ENCODE data around the gene BCL2. TPM values are rescaled to one million over a fixed set of nuclear protein-coding genes. Genes with fewer than 3 reads are reported as not detected.

BCL2 gene
- total RNA-seq, 1 donor, result 11.8 TPM

DNA sequence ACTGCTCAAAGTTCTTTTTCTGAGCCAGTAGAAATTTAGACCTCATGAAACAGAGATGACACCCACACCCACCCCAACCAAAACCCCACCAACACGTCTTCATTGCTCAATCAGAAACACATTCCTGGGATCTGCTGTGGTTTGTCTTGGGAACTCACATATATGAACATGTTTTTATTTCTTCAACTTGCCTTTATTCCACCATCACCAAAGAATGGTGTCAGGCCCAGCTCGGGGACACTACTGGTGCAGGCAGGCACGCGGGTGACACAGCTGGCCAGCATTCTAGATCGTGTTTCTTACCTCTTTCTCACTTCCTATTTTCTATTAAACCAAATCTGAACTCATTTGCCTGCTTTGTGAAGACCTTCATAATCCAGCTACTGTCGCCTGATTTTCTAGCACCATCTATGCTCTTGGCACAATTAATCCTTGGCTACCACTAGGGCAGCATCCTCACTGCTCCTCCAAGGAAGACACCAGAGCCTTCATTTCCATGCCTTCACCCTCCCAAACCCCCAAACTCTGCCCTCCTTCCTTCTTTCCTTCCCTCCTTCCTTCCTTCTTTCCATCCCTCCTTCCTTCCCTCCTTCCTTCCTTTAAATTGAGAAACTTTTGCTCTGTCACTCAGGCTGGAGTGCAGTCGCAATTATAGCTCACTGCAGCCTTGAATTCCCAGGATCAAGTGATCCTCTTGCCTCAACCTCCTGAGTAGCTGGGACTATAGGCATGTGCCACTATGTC lies 157.1 kb downstream of the BCL2 start:
- DNase-seq (ENCODE audit: low read depth in 2 of 3, low spot score in 2 of 3), result no peak

DNA sequence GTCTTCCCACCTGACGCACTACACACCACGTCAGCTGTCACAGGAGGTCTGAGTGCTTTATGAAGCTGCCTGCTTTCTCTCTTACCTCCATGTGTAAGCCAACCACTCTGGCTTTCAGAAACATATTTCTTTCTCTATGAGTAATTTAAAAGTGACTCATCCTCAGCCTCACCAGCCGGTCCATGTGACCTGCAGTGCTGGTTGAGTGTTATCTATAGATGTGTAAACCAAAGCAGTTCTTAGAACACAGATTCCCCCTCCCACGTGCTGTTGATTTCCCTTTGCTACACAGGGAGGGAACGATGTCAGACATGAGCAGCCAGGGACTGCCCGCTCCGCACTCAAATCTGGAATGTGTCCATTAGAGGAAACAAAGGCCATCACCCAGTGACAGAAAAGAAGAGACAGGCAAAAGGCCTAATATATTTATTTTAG lies 157.8 kb downstream of the BCL2 start:
- peak; percentile 35 to 68 (median 46) for DNase-seq (ENCODE audit: low read depth in 2 of 3, low spot score in 2 of 3)

DNA sequence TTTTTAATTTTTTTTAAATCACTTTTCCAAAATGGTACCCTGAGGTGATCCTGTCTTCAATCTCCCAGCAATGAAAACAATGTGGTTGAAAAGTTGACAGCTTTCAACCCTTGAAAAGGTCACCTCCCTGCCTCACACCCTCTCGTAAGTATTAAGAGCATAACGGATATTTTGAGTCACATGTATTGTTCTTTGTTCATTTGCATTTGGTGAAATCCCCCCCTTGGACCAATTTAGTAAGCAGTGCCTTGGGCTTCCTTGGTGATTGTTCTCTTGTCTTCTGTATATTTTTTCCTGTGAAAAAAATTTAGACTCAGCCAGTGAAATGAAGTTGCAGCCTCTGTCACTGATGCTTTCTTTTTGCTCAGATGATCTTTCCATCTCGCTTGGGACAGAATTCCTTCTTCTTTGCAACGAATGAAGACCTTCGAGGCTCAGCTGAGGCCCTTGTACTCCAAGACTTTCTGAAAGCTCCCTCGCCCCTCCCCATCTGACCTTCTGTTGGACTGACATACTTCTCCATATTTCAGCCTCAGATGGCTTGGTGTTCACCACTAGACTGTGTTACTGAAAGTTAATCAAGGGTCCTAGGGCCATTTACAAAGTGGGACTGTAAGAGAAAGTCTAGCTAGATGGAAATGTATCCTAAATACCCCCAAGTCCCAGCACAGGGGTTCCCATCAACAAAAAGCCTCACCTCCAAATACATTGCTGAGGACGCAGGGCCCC lies 158.4 kb downstream of the BCL2 start:
- no peak for DNase-seq (ENCODE audit: low read depth in 2 of 3, low spot score in 2 of 3)

DNA sequence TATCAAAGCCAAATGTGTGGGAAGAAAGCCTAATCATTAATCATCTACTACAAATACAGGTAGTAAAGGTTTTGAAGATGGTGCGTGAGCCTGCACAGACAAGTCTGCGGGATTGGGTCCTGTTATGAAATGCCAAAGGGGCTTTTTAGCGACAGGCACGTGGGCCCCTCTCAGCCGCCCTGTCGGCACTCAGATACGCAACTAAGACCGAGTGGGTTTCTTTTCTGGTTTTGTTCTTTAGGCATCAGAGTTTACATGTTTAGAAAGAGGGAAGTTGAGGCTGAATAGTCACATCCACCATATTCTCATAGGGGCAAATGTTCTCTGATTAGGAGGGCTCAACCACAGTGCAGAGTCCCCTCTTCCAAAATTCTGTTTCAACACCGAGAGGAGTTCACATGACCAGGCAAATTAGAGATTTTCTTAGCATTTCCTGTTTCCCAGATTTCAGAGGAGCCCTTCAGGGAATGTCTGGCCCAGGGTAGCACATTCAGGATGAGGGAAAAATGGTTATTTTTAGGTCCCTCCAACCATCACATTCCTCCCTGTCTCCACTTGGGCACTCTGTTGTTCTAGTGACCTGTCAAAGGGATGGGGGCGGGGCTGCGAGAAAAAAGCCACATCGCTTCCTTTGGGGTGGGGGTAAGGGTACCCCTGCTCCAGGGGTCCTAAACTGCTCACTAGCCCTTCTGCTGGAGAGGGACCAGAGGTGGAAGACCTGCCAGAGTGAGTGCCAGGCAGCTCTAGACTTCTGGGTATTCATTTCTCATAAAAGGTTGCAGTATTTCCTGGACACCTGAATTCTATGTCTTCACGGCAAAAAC lies 159.2 kb downstream of the BCL2 start:
- DNase-seq (ENCODE audit: low read depth in 2 of 3, low spot score in 2 of 3), result no peak

DNA sequence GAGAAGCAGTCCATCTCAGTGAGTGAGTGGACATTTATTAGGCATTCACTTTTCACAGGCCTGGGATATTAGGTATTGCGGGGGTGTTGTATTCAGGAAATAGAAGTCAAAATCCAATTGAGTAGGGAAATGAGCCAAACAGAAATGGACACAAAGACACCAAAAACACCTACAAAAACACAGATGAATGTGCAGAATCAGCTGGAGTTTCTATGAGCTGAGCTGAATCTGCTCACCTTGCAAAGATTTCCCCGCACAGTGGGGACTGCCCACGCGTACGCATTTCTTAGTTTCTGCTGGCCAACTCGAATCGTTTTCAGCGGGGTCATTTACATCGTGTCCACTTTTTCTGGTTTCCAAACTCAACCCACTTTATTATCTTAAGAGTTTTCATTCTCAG lies 160.0 kb downstream of the BCL2 start:
- no peak for DNase-seq (ENCODE audit: low read depth in 2 of 3, low spot score in 2 of 3)

DNA sequence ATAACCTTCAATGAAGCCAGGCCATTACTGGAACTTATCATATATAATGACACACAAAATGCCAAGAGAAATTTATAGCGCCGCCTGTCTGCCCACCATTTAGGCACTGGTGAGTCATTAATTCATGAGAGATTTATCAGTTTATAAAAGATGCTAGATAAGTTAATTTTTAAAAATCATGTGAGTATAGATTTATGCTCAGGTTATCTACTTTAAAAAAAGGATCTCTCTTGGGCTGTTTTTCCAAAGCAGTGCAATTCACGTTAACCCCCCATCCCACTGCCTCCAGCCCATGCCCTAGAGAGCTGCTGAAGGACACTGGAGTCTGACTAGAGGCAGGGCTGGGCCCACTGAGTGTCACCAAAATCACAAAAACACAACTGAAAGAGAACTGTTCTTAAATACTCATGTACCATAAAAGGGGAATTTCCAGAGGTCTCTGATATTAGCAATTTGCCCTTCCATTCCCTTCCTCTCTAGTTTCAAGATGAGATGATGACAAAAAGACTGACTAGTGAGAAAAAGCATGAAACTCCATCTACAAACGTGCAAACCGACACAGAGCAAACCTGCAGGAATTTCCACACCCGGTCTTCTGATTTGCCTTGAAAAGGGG lies 160.8 kb downstream of the BCL2 start:
- DNase-seq (ENCODE audit: low read depth in 2 of 3, low spot score in 2 of 3), result no peak

DNA sequence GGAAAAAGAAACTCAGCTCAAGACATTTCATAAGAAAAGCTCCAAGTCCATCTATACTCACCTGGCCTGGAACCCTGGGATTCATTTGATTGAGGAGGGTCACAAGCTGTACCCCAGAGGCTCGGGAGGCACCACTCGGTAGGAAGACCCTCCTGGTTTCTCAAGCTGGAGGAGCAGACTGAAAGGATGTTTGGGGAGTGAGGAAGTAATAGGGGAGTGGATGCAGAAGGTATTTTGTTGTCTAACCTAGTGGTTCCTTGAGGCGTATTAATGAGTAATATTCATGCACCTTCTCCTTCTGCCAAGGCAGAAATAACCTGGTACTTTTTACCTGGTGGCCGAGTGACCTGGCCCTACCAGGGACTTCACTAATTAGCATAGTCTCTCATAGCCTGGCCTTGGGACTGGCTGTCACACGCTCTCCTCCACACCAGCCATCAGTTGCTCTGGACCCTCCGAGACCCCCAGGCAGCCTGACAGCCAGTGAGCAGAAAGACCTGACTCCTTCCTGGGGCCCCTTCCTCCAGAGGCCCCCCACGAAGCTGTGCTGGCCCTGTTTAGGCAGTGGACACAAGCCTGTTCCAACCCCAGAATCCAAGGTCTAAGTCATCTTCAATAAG lies 161.4 kb downstream of the BCL2 start:
- DNase-seq (ENCODE audit: low read depth in 2 of 3, low spot score in 2 of 3), result no peak

DNA sequence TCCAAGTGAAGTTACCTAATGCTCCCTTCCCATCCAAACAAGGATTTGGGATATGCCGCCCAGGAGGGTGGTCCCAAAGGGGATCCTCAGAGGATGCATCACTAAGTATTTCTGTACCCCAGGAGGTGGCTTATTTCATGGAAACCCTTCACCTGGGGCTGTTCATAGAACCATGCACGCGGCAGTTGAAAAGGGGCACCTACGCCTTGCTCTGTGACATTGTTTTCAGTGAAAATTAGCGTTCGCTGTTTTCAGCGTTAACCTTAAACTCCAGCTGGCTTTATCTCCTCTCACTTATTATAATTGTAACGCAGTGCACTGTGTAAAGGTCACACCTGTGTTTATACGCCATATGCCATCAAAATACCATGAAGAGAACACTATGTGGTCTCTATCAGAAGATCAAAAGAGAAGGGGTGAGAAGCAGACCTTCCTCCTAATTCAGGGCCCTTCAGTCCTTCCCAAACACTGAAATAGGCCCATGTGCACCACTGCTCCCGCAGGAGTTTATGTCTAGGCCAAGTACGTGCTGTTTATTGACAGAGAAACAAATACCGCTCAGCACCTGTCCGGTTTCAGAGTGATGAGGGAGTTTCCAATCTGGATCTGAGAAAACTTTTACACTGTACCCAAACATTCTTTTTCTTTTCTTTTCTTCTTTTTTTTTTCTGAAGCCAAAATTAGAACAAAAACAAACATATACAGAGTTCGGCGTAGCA lies 162.1 kb downstream of the BCL2 start:
- DNase-seq (ENCODE audit: low read depth in 2 of 3, low spot score in 2 of 3), result no peak

DNA sequence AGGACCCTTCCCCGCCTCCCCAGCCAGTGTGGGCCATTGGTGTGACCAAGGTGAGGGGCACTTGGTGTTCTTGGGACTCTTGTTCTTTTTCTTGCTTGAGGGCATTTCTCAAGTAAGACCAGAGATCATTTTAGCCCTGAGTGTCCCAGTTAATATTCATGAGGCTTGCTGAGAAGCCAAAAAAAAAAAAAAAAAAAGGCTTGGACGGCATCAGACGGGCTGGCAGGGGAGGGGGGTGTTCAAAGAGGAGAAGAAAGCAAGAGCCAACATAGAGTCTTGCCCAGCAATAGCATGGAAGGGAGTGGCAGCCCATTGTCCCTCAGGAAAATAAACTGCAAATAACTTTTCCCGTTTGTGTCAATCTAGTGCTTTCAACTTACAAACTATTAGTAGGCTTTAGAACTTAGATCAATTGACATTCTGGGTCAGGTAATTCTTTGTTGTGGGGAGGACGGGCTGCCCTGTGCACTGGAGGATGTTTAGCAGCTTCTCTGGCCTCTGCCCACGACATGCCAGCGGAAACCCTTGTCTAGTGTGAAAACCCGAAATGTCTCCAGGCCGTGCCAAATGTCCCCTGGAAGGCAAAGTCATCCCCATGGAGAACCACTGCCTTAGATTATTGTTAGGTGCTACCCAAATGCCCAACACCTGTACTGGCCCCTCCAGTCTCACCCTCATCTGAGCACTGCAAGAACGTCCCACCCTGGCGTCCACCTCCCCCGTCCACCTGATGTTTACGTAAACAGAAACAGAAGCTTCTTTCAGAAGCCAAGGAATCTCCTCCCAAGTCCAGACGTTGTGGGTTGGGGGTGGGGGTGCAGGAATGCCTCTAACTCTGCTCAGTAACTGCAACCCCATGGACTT lies 163.4 kb downstream of the BCL2 start:
- no peak for DNase-seq (ENCODE audit: low read depth in 2 of 3, low spot score in 2 of 3)

DNA sequence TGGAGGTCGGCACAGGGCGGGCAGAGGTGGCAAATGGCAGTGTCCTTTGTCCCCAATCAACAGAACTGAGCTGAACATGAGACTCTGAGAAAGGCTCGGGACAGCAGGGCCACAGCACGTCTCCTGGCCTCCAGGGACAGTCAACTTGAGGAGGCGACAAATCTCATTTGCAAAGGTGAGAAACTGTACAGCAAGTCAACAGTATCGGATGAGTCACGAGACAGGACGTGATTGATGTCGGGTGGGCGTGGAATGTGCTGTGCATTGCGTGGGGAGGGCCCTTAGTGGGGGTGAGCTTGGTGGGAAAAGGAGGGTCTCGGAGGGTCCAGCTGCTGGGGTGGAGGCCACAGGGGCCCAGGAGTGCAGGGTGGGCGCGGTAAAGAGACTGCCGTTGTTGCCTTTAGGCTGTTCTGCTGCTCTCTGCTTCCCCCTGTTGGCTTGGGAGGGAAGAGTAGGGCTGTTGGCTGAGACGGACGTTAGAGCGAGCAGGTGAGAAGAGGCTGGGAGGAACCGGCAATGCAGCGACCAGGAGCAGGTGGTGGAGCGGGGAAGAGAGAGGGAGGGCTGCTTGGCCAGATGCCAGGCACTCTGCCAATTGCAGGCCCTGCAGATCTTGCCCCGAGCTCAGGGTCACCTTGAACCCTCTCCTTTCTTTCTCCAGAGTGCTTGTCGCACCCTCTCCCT lies 164.3 kb downstream of the BCL2 start:
- peak; percentile 70 to 88 (median 79) for DNase-seq (ENCODE audit: low read depth in 2 of 3, low spot score in 2 of 3)

DNA sequence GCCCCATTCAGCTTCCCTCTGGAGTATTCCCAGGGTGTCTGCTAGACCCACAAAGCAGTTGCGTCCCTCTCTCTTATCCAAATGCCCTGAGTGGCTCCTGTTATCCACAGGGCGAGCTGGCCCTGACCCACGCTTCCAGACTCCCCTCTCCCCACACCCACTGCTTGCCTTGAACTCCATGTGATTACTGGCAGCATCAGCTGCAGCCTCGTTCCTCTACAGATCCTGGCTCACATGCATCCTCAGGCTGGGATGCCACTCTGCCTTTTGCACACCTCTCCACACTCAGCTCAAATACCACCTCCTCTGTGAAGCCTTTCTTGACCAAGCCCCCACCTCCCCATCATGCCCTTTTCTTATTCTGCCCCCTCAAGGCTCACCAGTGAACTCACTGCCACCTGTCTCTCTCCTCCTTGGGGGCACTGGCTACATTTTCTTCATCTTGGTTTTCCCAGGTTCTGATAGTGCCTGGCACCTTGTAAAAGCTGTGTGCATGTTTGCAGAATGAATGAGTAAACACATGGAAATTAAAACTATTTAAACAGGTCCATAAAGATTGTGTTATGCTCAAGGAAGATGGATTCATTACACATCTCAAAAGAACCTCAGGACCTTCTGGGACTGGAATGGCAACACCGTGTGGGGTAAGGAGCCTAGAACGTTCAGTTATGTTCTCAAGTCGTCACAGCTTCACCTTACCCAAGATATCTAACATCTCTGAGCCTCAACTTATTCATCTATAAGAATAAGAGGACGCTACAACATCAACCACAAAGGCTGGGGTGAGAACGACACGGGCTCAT lies 165.0 kb downstream of the BCL2 start:
- no peak for DNase-seq (ENCODE audit: low read depth in 2 of 3, low spot score in 2 of 3)

DNA sequence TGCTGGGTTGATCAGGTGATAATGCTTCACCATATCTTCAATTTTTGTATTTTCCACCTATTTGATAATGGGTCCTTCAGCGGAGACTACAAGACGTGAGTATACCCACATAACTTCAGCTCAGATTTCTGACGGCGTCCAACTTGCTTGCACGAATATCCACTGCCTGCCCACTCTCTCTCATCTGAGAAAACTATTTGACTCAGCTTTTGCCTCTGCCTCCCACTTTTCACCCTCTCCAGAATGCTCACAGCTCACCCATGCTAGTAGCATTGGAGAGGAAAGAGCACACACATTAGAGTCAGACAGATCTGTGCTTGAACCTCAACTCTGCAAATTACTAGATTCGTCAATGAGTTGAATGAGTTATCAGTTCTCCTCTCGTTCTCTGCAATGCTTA lies 166.8 kb downstream of the BCL2 start:
- no peak for DNase-seq (ENCODE audit: low read depth in 2 of 3, low spot score in 2 of 3)

DNA sequence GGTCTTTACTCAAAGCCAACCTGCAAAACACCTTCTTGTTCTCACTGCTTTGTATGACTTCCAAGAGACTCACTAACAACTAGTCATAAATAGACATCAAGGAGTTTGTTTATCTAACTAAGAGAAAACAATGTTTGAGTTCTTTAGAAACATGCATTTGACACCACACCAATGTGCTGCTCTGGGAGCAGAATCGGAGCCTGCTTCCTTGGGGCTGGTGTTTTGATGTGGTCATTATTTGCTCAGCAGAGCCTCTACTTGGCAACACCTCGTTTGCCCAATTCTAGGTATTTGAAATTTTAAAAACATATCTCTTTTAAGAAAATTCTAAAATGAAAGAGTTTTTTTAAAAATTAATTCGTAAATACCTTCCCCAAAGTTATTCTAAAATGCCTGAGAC lies 167.5 kb downstream of the BCL2 start:
- no peak for DNase-seq (ENCODE audit: low read depth in 2 of 3, low spot score in 2 of 3)

DNA sequence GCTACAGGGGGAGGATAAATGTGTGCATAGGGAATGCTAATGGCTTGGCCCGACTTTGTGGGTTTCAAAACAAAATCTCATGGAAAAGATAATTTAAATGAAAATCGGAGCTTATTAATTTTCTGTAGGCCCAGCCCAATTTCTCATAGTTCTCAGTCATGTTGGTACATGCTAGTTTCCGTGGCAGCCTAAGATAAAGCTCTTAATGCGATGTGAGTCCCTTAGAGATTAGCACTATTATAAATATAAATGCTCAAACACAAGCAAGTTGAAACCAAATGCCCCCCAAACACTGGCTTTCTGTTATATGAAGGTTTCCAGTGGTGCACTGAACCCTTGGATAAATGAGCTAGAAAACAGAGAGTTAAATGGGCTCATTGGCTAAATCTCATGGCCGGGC lies 168.0 kb downstream of the BCL2 start:
- DNase-seq (ENCODE audit: low read depth in 2 of 3, low spot score in 2 of 3), result no peak

DNA sequence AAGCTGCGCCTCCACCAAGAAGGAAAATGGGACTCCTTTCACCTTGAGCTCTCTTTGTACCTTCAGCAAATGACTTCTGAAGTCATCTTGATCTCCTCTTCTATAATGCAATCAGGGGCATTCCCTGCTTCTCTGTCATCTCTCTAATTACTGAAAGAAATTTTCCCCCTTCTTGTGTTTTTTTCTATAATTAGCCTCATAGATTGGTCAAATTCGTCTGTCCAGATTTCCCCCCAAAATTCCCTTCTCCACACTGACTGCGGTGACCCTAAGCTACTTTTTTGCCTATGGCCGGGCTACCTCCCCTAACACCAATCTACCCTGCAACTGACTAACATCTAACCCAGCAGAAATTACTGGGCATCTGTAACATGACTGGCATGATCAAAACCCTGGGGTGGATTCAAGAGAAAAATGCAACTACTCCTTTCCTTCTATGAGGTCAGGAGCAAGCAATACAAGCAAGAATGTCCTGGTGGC lies 168.6 kb downstream of the BCL2 start:
- no peak for DNase-seq (ENCODE audit: low read depth in 2 of 3, low spot score in 2 of 3)

DNA sequence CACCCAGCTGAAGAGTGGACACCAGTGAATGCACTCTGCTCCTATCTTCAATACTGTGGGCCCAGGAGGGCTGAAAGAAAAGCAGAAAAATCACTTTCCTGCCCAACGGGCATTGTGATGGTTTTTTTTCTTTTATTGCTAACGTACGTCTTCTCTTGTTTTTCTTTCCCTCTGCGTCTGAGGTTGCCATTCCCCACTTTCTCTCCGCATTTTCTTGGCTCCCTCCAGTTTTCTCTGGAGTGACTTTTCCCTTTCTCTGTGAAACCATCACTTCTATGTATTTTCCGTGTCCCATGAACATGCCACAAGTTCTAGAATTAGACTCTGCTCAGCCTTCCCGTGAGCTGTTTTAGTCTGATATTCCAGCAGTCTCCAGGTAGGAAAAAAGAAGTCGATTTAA lies 169.2 kb downstream of the BCL2 start:
- DNase-seq (ENCODE audit: low read depth in 2 of 3, low spot score in 2 of 3), result no peak

DNA sequence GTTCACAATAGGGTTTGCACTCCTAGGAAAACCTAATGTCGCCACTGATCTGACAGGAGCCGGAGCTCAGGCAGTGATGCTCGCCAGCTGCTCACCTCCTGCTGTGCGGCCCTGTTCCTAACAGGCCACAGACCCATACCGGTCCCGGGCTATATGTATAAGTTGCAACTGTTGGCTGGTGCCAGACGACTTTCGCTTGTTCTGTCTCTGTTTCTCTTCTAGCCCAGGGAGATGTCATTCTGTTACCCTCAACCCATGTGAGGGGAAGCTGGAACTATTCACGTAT lies 170.3 kb downstream of the BCL2 start:
- DNase-seq (ENCODE audit: low read depth in 2 of 3, low spot score in 2 of 3), result no peak

Data from hematopoietic multipotent progenitor cell (in vitro differentiated cells).